Mononuclear cell (primary cell): ENCODE results near the gene SLIT1. TPM values are rescaled to one million over a fixed set of nuclear protein-coding genes. Genes with fewer than 3 reads are reported as not detected.

Experiments used
- H3K27me3 ChIP-seq: 2 replicates; pipeline ENCODE4 v1.6.0; 2011; ENCODE audit warnings: low read length, control low read depth; ENCODE audit not compliant: insufficient read depth
- H3K4me1 ChIP-seq: 2 replicates; pipeline ENCODE4 v1.5.1; 2011; ENCODE audit warnings: mild to moderate bottlenecking, low read length, control low read depth; ENCODE audit not compliant: insufficient read depth
- H3K4me3 ChIP-seq: 2 replicates; pipeline ENCODE4 v1.5.1; 2011; ENCODE audit warnings: mild to moderate bottlenecking, low read length, moderate library complexity
- H3K9me3 ChIP-seq: 2 replicates; pipeline ENCODE4 v1.5.1; 2011; ENCODE audit warnings: low read depth, mild to moderate bottlenecking, control low read depth, low read length
- total RNA-seq: library from RNA; depleted of rRNA; stranded (reverse); fragments of >200 nt; gene quantifications from one replicate; pipeline ENCODE4 v1.2.3, GENCODE V29; 2012

The SLIT1 gene
- total RNA-seq, 1 donor: 0.10 TPM

DNA sequence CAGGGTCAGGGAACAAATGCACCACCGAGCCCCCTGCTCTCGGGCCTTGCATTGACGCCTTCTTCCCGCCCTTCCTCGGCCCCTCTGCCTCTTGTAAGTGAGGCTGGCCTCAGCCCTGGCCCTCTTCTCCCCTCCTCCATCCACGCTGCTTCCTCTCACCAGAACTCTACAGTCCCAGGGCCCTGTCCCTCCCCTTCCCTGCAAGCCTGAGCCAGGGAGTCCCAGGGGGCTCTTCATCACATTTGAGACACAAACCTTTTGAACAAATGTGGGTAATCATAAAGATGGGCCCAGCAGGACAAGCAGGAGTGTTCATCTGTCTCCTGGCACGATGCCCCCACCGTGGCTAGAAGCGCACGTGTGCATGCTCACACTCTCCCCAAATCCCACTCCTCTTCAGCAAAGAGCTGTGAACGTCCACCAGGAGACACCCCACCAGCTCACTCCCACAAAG lies 57.7 kb downstream of the SLIT1 start:
- no peaks in the 10 kb centered on the region for H3K9me3 ChIP-seq
- no peak overlapping the region for H3K4me3 ChIP-seq
- H3K27me3 ChIP-seq: no peaks in the 10 kb centered on the region
- no peaks in the 10 kb centered on the region for H3K4me1 ChIP-seq

DNA sequence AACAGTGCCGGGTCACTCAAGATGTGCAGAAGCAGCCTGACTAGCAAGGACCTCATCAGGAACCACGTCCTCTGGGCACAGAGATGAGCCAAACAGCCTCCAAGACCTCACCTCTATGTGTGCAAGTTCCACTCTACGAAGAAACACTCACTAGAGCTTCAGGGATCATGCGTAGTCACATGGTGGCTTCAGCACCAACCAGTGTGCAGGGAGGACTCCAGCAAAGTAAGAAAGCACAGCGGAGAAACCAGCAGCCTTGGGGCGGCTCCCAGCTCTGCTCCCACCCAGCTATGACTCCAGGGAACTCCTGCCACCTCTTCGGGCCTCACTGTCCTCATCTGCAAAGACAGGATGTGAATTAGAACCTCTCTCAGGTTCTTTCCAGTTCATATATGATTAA lies 58.2 kb downstream of the SLIT1 start:
- no peaks in the 10 kb centered on the region for H3K9me3 ChIP-seq
- H3K4me3 ChIP-seq: no peak overlapping the region
- H3K27me3 ChIP-seq: no peaks in the 10 kb centered on the region
- H3K4me1 ChIP-seq: no peaks in the 10 kb centered on the region

DNA sequence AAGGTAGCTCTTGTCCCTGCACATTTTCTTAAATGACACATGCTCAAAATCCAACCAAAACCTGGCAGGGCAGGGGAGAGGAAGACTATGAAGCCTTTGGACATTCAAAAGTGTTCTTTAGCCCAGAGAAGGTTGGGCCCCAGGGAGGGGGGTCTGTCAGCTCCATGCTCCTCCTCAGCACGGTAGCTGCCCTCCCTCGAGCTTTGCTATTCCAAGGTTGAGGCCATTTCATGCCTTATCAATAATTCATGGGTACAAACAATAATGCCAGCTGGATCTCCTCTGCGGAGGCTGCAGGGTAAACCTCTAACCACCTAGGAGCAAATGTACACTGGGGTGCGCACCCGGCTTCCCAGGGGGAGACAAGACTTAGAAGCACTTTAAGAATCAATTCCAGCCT lies 61.5 kb downstream of the SLIT1 start:
- Histone ChIP-seq H3K27me3 (no peaks in the 10 kb centered on the region), H3K4me3 (no peak overlapping the region), H3K4me1 (no peaks in the 10 kb centered on the region), H3K9me3 (no peaks in the 10 kb centered on the region)

DNA sequence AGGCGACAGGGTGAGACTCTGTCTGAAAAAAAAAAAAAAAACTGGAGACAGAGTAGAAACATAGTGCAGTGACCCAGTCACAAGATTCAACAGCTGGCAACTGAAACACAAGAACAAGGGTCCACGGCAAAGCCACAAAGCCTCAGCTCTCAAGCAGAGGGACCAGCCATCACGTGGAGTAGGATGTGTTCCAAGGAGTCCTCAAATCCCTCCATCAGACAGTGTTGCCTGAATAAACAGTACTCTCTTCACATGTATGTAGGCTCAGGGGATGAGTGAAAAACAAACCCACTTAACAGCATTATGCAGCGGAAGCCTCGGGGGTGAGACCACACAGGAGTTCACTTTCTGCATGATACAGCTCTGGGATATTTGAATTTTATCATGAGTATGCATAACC lies 62.0 kb downstream of the SLIT1 start:
- H3K4me1 ChIP-seq: no peaks in the 10 kb centered on the region
- H3K9me3 ChIP-seq: no peaks in the 10 kb centered on the region
- H3K4me3 ChIP-seq: no peak overlapping the region
- no peaks in the 10 kb centered on the region for H3K27me3 ChIP-seq

DNA sequence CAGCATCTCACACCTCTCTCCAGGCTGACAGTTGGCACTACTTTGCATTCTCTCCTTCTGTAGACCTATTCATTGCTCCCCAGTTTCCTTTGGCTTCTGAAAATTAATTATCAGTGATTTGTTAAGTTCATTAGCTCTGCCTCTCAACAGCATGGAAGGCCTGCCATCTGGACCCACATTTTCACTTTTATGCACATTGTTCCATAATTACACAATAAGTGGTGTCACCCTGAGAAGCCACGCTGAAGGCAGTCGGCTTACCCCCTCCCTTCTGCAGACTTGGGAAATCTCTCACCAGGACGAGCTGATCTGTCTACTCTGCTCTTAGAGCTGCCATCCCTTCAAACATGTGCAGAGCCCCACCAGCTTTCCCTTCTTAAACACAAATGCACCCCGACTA lies 64.7 kb downstream of the SLIT1 start:
- Histone ChIP-seq H3K9me3 (no peaks in the 10 kb centered on the region), H3K4me3 (no peak overlapping the region), H3K27me3 (no peaks in the 10 kb centered on the region), H3K4me1 (no peaks in the 10 kb centered on the region)

DNA sequence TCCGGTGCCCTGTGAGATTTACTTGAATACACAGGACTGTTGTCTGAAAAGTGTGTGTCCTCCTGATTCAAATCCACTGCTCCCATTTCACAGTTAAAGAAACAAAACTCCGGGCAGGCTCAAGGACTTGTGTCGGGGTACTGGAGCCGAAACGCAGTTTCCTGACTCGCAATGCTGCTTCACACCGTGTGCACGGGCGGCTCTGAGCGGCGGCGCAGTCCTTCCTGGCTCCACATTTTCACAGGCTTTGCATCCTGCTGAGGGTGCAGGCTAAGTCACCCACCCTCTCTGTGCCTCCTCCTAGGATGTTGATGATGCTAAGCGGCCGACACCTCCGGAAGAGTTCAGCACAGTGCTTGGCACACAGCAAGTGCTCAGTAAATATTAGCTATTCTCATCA lies 65.4 kb downstream of the SLIT1 start:
- H3K9me3 ChIP-seq: no peaks in the 10 kb centered on the region
- H3K27me3 ChIP-seq: no peaks in the 10 kb centered on the region
- no peaks in the 10 kb centered on the region for H3K4me1 ChIP-seq
- no peak overlapping the region for H3K4me3 ChIP-seq

DNA sequence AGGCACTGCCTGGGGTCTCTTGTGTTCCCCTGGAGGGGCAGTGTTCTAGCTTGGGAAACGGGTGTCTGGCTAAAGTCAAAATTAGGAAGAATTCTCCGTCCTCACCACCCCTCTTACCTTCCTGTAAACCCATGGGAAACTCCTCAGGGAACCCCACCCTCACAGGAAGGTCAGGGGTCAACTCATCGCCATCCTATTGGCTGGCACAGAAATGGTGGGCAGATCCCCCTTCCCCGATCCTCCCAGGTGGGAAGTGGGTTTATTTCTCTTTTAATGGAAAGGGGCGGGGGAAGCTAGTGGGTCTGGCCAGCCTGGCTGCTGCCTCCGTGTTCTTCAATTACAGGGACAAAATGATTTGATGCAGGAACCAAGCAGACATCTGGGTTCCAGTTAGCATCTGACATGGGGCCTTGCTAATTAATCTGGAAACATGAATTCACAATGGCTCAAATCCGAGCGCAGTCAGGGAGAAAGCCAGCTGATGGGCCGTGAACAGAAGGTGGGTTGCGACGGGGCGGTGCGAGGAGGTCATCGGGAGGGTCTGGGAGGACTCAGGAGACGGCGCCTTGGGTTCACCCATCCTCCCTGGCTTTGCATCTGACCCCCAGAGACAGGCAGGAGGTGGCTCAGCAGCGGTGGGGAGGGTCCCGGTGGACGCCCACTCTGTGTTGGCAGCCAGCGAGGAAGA lies 66.6 kb downstream of the SLIT1 start:
- Histone ChIP-seq H3K4me1 (no peaks in the 10 kb centered on the region), H3K4me3 (no peak overlapping the region), H3K9me3 (no peaks in the 10 kb centered on the region), H3K27me3 (no peaks in the 10 kb centered on the region)

DNA sequence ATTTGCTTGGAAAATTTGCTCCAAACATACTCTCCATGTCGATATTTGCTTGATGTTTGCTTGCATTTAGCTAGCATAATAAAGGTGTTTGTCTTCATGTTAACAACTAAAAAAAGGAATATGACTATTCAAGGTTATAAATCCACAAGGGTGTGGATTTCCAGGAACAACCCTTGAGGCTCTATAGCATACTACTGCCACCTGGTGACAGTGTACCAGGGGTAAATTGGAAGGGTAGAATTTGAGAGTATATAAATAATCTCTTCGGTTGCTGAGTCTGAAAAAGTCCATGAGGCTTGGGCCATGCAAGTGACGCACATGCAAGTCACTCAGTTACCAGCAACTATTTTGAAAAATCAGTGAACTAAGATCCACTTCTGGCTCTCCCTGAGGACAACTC lies 68.4 kb downstream of the SLIT1 start:
- Histone ChIP-seq H3K4me3 (no peak overlapping the region), H3K9me3 (no peaks in the 10 kb centered on the region), H3K4me1 (no peaks in the 10 kb centered on the region), H3K27me3 (no peaks in the 10 kb centered on the region)

DNA sequence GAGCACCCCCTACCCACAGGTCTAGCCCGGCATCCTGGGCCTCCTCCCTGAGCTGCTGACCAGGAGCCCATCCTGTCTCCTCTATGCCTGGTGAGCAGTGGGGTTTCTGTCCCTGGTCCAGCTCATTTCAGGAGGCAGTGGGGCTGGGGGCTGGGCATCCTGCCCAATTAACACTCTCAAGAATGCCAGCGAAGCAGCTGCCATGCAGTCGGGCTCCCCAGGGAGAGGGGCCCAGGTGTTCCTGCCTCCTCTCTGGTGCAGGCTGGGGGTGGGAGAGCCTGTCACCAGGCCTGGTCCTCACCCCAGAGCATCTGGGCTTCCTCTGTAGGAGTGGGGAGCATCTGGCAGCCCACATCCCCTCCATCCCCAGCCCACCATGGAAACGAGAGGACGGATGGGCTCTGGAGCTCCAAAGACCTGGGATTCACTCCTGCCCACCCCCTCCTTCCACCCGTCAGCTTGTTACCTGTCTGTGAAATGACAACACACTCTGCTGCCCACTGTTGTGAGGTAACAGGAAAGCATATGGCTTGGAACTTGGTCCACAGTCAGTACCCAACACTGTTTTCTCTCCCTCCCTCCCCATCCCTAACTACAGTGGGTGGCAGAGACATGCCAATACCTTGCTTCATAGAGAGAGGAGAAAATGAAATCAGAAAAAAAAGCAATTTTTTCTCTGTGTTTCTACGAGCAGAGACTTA lies 69.1 kb downstream of the SLIT1 start:
- H3K4me3 ChIP-seq: no peak overlapping the region
- H3K9me3 ChIP-seq: no peaks in the 10 kb centered on the region
- H3K4me1 ChIP-seq: no peaks in the 10 kb centered on the region
- no peaks in the 10 kb centered on the region for H3K27me3 ChIP-seq

DNA sequence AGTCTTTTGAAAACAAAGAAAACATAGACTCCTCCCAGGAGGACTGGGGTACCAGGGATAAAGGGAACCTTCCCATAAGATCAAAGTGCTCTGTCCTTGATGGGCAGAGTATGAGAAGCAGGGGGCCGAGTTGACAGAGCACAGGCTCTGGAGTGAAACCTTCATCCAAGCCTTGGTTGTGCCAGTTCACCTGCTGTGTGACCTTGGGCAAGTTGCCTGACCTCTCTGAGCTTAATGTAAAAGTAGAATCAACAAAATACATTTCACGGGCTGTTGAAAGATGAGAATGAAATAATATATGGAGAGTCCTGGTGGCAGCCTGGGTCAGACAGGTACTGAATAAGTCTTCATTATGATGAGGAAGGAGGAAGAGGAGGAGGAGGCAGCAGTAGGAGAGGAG lies 69.9 kb downstream of the SLIT1 start:
- no peaks in the 10 kb centered on the region for H3K4me1 ChIP-seq
- no peak overlapping the region for H3K4me3 ChIP-seq
- no peaks in the 10 kb centered on the region for H3K27me3 ChIP-seq
- no peaks in the 10 kb centered on the region for H3K9me3 ChIP-seq

DNA sequence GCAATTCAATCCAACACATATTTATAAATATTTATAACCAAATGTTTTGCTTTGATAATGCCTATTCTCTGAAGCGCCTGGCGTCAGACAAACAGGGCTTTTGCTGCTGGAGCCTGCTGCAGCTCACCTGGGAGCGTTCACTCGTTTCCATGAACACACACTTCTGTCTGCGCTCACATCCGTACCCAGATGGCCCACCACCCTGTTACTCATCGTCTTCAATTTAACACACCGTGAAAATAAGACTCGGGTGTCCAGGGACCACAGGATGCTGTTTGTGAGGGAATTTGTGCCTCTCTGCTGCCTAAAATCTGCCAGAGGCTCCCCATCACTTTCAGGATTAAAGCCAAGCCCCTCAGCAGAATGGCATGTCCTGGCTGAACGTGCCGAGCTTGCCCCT lies 74.1 kb downstream of the SLIT1 start:
- Histone ChIP-seq H3K4me3 (no peak overlapping the region), H3K4me1 (no peaks in the 10 kb centered on the region), H3K27me3 (no peaks in the 10 kb centered on the region)

DNA sequence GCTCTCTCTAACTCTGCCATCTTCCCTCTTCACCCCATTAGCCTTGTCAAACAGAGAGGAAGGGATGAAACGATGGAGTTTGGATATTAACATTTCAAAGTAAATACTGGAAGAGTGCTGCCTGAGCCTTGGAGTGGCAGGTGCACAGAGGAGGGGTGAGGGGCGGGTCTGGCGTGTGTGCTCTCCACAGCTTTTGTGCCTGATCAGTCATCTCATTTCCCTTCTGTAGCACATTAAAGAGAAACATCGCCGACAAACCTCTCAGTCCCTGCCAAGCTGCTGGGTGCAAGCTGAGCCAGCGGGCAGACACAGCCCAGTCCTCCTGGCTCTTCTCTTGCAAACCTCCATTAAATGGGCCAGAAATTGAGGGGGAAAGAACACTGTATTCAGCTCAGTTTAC lies 76.2 kb downstream of the SLIT1 start:
- Histone ChIP-seq H3K9me3 (no peaks in the 10 kb centered on the region), H3K4me3 (no peak overlapping the region), H3K4me1 (no peaks in the 10 kb centered on the region), H3K27me3 (no peaks in the 10 kb centered on the region)

More for the DNA sequence above, 74.1 kb downstream of the SLIT1 start:
- no peaks in the 10 kb centered on the region for H3K9me3 ChIP-seq

DNA sequence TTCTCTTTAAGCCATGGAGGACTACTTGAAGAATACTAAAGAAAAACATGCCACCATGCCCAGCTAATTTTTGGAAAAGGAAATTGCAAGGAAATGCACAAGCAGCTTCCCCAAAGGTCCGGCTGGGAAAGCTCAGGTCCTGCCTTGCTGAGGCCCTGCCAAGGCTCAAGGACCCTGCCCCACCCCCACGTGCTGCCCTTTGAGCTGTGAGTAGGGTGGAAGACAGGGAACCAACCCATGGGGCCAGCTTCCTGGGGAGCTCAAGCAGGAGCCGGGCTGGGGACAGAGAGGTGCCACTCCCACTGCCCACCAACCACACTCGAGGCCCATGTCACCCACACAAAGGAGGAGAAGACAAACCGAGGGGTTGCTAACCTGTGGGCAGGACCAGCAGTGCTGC lies 78.2 kb downstream of the SLIT1 start:
- Histone ChIP-seq H3K4me1 (no peaks in the 10 kb centered on the region), H3K4me3 (no peak overlapping the region), H3K27me3 (no peaks in the 10 kb centered on the region), H3K9me3 (no peaks in the 10 kb centered on the region)

DNA sequence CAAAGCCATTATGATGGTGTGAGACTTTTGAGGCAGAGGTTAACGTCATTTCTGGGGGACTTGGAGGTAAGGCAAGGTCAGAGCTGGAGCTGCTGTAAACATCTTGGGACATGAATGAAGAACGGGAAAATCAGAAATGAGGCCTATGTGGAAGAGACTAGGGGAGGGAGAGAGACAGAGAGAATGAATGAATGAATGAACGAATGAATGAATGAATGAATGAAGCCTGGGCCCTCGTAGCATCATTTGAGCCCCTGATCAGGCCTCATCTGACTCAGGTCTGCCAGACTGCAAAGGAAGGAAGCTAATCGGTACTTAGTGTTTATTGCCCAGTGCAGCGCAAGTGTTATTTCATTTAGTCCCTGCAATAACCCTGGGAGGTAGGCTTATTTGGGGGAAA lies 79.6 kb downstream of the SLIT1 start:
- H3K27me3 ChIP-seq: no peaks in the 10 kb centered on the region
- H3K4me1 ChIP-seq: no peaks in the 10 kb centered on the region
- H3K4me3 ChIP-seq: no peak overlapping the region
- no peaks in the 10 kb centered on the region for H3K9me3 ChIP-seq

DNA sequence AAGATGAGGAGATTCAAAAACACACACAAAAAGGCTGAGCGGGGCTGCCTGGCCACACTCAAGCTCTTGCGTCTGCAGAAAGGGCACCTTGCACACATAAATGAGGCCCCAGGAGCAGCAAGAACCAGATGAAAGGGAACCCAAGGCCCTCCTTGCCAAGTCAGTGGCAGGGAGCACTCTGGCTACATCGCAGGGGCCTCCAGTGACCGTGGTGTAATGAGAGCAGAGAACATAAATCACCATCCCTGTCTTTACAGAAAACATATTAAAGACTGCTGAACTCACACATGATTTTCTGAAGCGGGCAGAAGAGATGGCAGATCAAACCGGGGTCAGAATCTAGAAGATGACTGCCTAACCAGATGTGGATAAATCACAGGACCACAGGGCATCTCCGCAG lies 80.5 kb downstream of the SLIT1 start:
- no peaks in the 10 kb centered on the region for H3K9me3 ChIP-seq
- H3K27me3 ChIP-seq: no peaks in the 10 kb centered on the region
- no peak overlapping the region for H3K4me3 ChIP-seq
- no peaks in the 10 kb centered on the region for H3K4me1 ChIP-seq
